ENCODE measurements around the gene TK1. TPM values are rescaled to one million over a fixed set of nuclear protein-coding genes. Genes with fewer than 3 reads are reported as not detected.

The TK1 gene
- polyA plus RNA-seq, 1 of the 3 experiments (the other 2 are of a cell fraction) = 112 TPM

GRCh38 chr17:78131172-78132083, 55.4 kb downstream of the TK1 start:
- no peaks in the 10 kb centered on the region for H3K79me2 ChIP-seq (ENCODE audit: insufficient read depth)
- H3F3A ChIP-seq (replicated peaks; ENCODE audit: insufficient read depth) = no peaks in the 10 kb centered on the region
- POLR2A ChIA-PET = no interaction called here
- peak; percentile 81 for DNase-seq
- no peaks in the 10 kb centered on the region for H3K9me2 ChIP-seq
- H2AFZ ChIP-seq (ENCODE audit: low read depth) = no peak overlapping the region
- H4K20me1 ChIP-seq (ENCODE audit: insufficient read depth) = no peaks in the 10 kb centered on the region
- H3K4me3 ChIP-seq (ENCODE audit: low read depth in 2 of 2, low read length in 1 of 2) = no peak overlapping the region
- CTCF ChIA-PET = interaction anchor here (0.5 to 8.0 kb wide), 6 partner anchors 8 to 112 kb away, joined by 3 to 100 read pairs (median 3); partner anchors contain the start of gene C17orf99
- H3K36me3 ChIP-seq (replicated peaks in 1 of 2; ENCODE audit: control insufficient read depth in 1 of 2, insufficient read depth in 2 of 2, low read length in 1 of 2) = no peaks in the 10 kb centered on the region
- TF ChIP-seq PBX3 (IDR thresholded peaks at IDR 0.05) (no peak), POLR2AphosphoS5 (IDR thresholded peaks at IDR 0.05; ENCODE audit: low read depth, low read length) (no peak), CHD2 (IDR thresholded peaks at IDR 0.05; ENCODE audit: low read length, partially characterized antibody) (no peak), NFIC (IDR thresholded peaks at IDR 0.05; ENCODE audit: borderline replicate concordance) (no peak), RCOR1 (IDR thresholded peaks at IDR 0.05; ENCODE audit: low read length) (no peak), JUND (IDR thresholded peaks at IDR 0.05) (no peak), MXI1 (IDR thresholded peaks at IDR 0.05; ENCODE audit: low read depth, low read length) (no peak), ZBTB33 (IDR thresholded peaks at IDR 0.05; ENCODE audit: borderline replicate concordance, low read depth) (no peak), RXRA (IDR thresholded peaks at IDR 0.05; ENCODE audit: borderline replicate concordance, low read depth) (no peak), GATA2 (CRISPR knock-in tag; IDR thresholded peaks at IDR 0.05) (no peak)
- H3K9me3 ChIP-seq = no peaks in the 10 kb centered on the region
- no peak overlapping the region for H3K27ac ChIP-seq (ENCODE audit: low read depth in 2 of 2, low read length in 1 of 2)
- peaks cover 4 to 25% of the 10 kb centered on the region in 2 experiments; a peak in 1 of 4 replicates for H3K4me1 ChIP-seq (ENCODE audit: control insufficient read depth in 1 of 2, insufficient read depth in 2 of 2, low read depth in 1 of 2, low read length in 1 of 2)
- peaks cover 3% of the 10 kb centered on the region for H3K27me3 ChIP-seq (ENCODE audit: insufficient read depth)
- no peak overlapping the region for H3K9ac ChIP-seq
- H3K4me2 ChIP-seq = no peak overlapping the region; the same call in 1 of the 2 replicates
- WGBS (ENCODE audit: low lambda C conversion rate) = 50% methylated on average over 32 of the region's 74 CpGs

- Histone ChIP-seq H3K36me3 (replicated peaks in 1 of 2; ENCODE audit: control insufficient read depth in 1 of 2, insufficient read depth in 2 of 2, low read length in 1 of 2) (no peaks in the 10 kb centered on the region), H3K27me3 (ENCODE audit: insufficient read depth) (peaks cover 3% of the 10 kb centered on the region), H3K9me3 (no peaks in the 10 kb centered on the region), H3K9me2 (no peaks in the 10 kb centered on the region), H3K9ac (no peak within 1 kb of the TSS), H2AFZ (ENCODE audit: low read depth) (no peak within 1 kb of the TSS), H3K4me1 (ENCODE audit: control insufficient read depth in 1 of 2, insufficient read depth in 2 of 2, low read depth in 1 of 2, low read length in 1 of 2) (peaks cover 4 to 34% of the 10 kb centered on the region in 2 experiments; a peak in 1 of 4 replicates), H4K20me1 (ENCODE audit: insufficient read depth) (no peaks in the 10 kb centered on the region), H3K4me3 (ENCODE audit: low read depth in 2 of 2, low read length in 1 of 2) (no peak within 1 kb of the TSS), H3F3A (replicated peaks; ENCODE audit: insufficient read depth) (no peaks in the 10 kb centered on the region), H3K27ac (ENCODE audit: low read depth in 2 of 2, low read length in 1 of 2) (no peak within 1 kb of the TSS), H3K79me2 (ENCODE audit: insufficient read depth) (no peaks in the 10 kb centered on the region), H3K4me2 (no peak within 1 kb of the TSS; the same call in 1 of the 2 replicates)
- CTCF ChIA-PET = interaction anchor here (1.0 to 8.0 kb wide), 7 partner anchors 8 to 111 kb away, joined by 3 to 100 read pairs (median 3); partner anchors contain the start of gene C17orf99
- peak; percentile 56 for DNase-seq
- POLR2A ChIA-PET = no interaction called here
- 95% methylated on average over 7 of the region's 10 CpGs for WGBS (ENCODE audit: low lambda C conversion rate)
- no peak for TF ChIP-seq FOXM1 (IDR thresholded peaks at IDR 0.05; ENCODE audit: low read depth)
- TF ChIP-seq USF2 (IDR thresholded peaks at IDR 0.05; ENCODE audit: borderline replicate concordance, low read depth, low read length) = no peak
- TF ChIP-seq RAD21 (IDR thresholded peaks at IDR 0.05; ENCODE audit: low read length) = no peak
- no peak for TF ChIP-seq MAX (IDR thresholded peaks at IDR 0.05; ENCODE audit: low read depth)
- TF ChIP-seq ELF1 (IDR thresholded peaks at IDR 0.05) = no peak
- TF ChIP-seq JUND (IDR thresholded peaks at IDR 0.05) = no peak
- TF ChIP-seq USF1 (IDR thresholded peaks at IDR 0.05; ENCODE audit: borderline replicate concordance, low read depth) = no peak
- no peak for TF ChIP-seq FOXJ3 (CRISPR knock-in tag; IDR thresholded peaks at IDR 0.05)
- no peak for TF ChIP-seq TCF12 (IDR thresholded peaks at IDR 0.05)
Observed at GRCh38 chr17:78130437-78131101, 56.3 kb downstream of the TK1 start, which contains the start of gene TMC8. Gene TMC8, plus strand, starts transcription at chr17:78130771. Its CDS starts 818 bp downstream, at chr17:78131589.

All from SK-N-SH (cell line).